ENCODE measurements around the gene CENPS. TPM values are rescaled to one million over a fixed set of nuclear protein-coding genes. Genes with fewer than 3 reads are reported as not detected.
"Not testable (repeated sequence)": the region's sequence is repeated elsewhere in the genome, so short reads cannot be mapped to it uniquely, and the experiment has no call there.

CENPS gene
- total and polyA plus RNA-seq, 2 of the 13 experiments (the other 11 are each of a cell fraction or from before 2014, with no cell fraction given): 3.3 to 22.0 TPM

DNA sequence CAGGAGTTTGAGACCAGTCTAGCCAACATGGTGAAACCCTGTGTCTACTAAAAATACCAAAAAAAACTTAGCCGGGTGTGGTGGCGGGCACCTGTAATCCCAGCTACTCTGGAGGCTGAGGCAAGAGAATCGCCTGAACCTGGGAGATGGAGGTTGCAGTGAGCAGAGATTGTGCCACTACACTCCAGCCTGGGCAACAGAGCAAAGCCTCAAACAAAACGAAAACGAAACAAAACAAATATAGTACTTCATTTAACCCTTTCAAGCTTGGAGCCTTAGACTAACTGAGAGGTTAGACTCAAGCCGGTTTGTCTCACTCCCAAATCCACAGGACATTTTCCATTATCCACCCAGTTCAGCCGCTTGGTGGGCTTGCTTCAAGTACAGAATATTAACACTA, 27.2 kb downstream of the CENPS start:
- H3K4me1 ChIP-seq (ENCODE audit: insufficient read depth, low read length); H2AFZ ChIP-seq (ENCODE audit: low read length); intact Hi-C loops (cut with micrococcal nuclease; ENCODE audit: unreplicated experiment); FAIRE-seq; CTCF ChIA-PET (ENCODE audit: low intra/inter-chr PET ratio, low total read pairs); H3K9ac ChIP-seq (ENCODE audit: insufficient read depth, low read depth, low read length); H3K36me3 ChIP-seq (replicated peaks in 1 of 2; ENCODE audit: control insufficient read depth in 1 of 2, insufficient read depth in 2 of 2, low read length in 2 of 2); H3K27ac ChIP-seq (ENCODE audit: extremely low read length, insufficient read depth, low read length); in situ Hi-C loops (cut with HindIII; ENCODE audit: extremely low pct_ligation_motif_present, low pct_unique_long_range_greater_than_20kb); H3K4me2 ChIP-seq (ENCODE audit: low read depth, low read length); ATAC-seq; H3K9me3 ChIP-seq (ENCODE audit: low read length); DNase-seq (ENCODE audit: low spot score); H4K20me1 ChIP-seq (ENCODE audit: insufficient read depth, low read length); H3K79me2 ChIP-seq (ENCODE audit: insufficient read depth, low read length); H3K27me3 ChIP-seq (ENCODE audit: control insufficient read depth in 1 of 2, insufficient read depth in 2 of 2, low read length in 2 of 2); H3K4me3 ChIP-seq (replicated peaks in 1 of 3; ENCODE audit: insufficient read depth in 1 of 3, low read depth in 2 of 3, low read length in 3 of 3); BruUV-seq (replicated peaks): not testable (repeated sequence)
- POLR2A ChIA-PET: interaction anchor here (0.7 kb wide), 1 partner anchor 15 kb away, joined by 3 read pairs; the partner anchor contains the start of gene DFFA
- peak; percentile 59; the same call in 1 of the 2 replicates for TF ChIP-seq ZNF652 (CRISPR knock-in tag; IDR thresholded peaks at IDR 0.05; ENCODE audit: borderline replicate concordance, low read depth)
- 72% methylated on average over 7 of the region's 7 CpGs for WGBS (ENCODE audit: low lambda C conversion rate)

DNA sequence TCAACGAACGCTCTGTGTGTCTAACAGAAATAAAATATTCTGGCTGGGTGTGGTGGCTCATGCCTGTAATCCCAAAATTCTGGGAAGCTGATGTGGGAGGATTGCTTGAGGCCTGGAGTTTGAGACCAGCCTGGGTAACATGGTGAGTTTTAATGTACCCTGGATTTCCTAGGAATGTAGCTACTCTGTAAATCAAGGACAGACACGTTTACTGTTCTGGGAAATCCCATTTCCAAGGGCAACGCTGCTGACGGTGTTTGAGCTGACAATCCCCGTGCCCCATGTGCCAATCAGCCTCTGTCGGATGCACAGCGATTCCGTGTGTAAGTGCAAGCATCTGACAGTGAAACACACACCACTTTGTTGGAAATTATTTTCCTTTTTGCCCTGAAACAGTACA, 27.6 kb downstream of the CENPS start:
- POLR2A ChIA-PET: interaction anchor here (0.7 kb wide), 1 partner anchor 15 kb away, joined by 3 read pairs; the partner anchor contains the start of gene DFFA
- in situ Hi-C loops (cut with HindIII; ENCODE audit: extremely low pct_ligation_motif_present, low pct_unique_long_range_greater_than_20kb): no loop called here
- TF ChIP-seq CBX1 (IDR thresholded peaks at IDR 0.05; ENCODE audit: low read depth) (no peak), ZNF20 (CRISPR knock-in tag; IDR thresholded peaks at IDR 0.05) (no peak), ZBTB3 (CRISPR knock-in tag; IDR thresholded peaks at IDR 0.05; ENCODE audit: borderline replicate concordance, low read depth) (no peak), ISL2 (CRISPR knock-in tag; IDR thresholded peaks at IDR 0.05) (no peak), U2AF1 (optimal IDR thresholded peaks at IDR 0.05; ENCODE audit: low read depth, low read length) (no peak)
- TF ChIP-seq, protein P1, sequence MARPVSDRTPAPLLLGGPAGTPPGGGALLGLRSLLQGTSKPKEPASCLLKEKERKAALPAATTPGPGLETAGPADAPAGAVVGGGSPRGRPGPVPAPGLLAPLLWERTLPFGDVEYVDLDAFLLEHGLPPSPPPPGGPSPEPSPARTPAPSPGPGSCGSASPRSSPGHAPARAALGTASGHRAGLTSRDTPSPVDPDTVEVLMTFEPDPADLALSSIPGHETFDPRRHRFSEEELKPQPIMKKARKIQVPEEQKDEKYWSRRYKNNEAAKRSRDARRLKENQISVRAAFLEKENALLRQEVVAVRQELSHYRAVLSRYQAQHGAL (CRISPR knock-in tag; IDR thresholded peaks at IDR 0.05; ENCODE audit: not compliant biosample characterization): no peak
- TF ChIP-seq, protein P2, sequence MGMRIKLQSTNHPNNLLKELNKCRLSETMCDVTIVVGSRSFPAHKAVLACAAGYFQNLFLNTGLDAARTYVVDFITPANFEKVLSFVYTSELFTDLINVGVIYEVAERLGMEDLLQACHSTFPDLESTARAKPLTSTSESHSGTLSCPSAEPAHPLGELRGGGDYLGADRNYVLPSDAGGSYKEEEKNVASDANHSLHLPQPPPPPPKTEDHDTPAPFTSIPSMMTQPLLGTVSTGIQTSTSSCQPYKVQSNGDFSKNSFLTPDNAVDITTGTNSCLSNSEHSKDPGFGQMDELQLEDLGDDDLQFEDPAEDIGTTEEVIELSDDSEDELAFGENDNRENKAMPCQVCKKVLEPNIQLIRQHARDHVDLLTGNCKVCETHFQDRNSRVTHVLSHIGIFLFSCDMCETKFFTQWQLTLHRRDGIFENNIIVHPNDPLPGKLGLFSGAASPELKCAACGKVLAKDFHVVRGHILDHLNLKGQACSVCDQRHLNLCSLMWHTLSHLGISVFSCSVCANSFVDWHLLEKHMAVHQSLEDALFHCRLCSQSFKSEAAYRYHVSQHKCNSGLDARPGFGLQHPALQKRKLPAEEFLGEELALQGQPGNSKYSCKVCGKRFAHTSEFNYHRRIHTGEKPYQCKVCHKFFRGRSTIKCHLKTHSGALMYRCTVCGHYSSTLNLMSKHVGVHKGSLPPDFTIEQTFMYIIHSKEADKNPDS (CRISPR knock-in tag; IDR thresholded peaks at IDR 0.05): no peak
- TF ChIP-seq, protein P3, sequence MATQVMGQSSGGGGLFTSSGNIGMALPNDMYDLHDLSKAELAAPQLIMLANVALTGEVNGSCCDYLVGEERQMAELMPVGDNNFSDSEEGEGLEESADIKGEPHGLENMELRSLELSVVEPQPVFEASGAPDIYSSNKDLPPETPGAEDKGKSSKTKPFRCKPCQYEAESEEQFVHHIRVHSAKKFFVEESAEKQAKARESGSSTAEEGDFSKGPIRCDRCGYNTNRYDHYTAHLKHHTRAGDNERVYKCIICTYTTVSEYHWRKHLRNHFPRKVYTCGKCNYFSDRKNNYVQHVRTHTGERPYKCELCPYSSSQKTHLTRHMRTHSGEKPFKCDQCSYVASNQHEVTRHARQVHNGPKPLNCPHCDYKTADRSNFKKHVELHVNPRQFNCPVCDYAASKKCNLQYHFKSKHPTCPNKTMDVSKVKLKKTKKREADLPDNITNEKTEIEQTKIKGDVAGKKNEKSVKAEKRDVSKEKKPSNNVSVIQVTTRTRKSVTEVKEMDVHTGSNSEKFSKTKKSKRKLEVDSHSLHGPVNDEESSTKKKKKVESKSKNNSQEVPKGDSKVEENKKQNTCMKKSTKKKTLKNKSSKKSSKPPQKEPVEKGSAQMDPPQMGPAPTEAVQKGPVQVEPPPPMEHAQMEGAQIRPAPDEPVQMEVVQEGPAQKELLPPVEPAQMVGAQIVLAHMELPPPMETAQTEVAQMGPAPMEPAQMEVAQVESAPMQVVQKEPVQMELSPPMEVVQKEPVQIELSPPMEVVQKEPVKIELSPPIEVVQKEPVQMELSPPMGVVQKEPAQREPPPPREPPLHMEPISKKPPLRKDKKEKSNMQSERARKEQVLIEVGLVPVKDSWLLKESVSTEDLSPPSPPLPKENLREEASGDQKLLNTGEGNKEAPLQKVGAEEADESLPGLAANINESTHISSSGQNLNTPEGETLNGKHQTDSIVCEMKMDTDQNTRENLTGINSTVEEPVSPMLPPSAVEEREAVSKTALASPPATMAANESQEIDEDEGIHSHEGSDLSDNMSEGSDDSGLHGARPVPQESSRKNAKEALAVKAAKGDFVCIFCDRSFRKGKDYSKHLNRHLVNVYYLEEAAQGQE (IDR thresholded peaks at IDR 0.05; ENCODE audit: borderline replicate concordance in 1 of 2, low read depth in 1 of 2, low read length in 2 of 2): no peak

More for the DNA sequence above, 27.6 kb downstream of the CENPS start:
- 94% methylated on average over 8 of the region's 9 CpGs for WGBS (ENCODE audit: low lambda C conversion rate)
- FAIRE-seq: peak; percentile 46
- Histone ChIP-seq H3K27me3 (ENCODE audit: control insufficient read depth in 1 of 2, insufficient read depth in 2 of 2, low read length in 2 of 2) (no peaks in the 10 kb centered on the region), H3K4me2 (ENCODE audit: low read depth, low read length) (no peak overlapping the region), H2AFZ (ENCODE audit: low read length) (no peak overlapping the region), H3K9me3 (ENCODE audit: low read length) (no peaks in the 10 kb centered on the region), H3K4me1 (ENCODE audit: insufficient read depth, low read length) (peaks cover 6% of the 10 kb centered on the region), H3K79me2 (ENCODE audit: insufficient read depth, low read length) (no peaks in the 10 kb centered on the region), H3K36me3 (replicated peaks in 1 of 2; ENCODE audit: control insufficient read depth in 1 of 2, insufficient read depth in 2 of 2, low read length in 2 of 2) (peaks cover 7 to 12% of the 10 kb centered on the region in 2 experiments; a peak in 4 of 5 replicates), H4K20me1 (ENCODE audit: insufficient read depth, low read length) (no peaks in the 10 kb centered on the region), H3K9ac (ENCODE audit: insufficient read depth, low read depth, low read length) (no peak overlapping the region), H3K27ac (ENCODE audit: extremely low read length, insufficient read depth, low read length) (no peak overlapping the region), H3K4me3 (replicated peaks in 1 of 3; ENCODE audit: insufficient read depth in 1 of 3, low read depth in 2 of 3, low read length in 3 of 3) (no peak overlapping the region)
- no peak for ATAC-seq
- no peak for DNase-seq (ENCODE audit: low spot score)
- BruUV-seq (replicated peaks): no TSS peak
- intact Hi-C loops (cut with micrococcal nuclease; ENCODE audit: unreplicated experiment): no loop called here
- CTCF ChIA-PET (ENCODE audit: low intra/inter-chr PET ratio, low total read pairs): no interaction called here
